ENCODE measurements around the gene MTRF1L.
"Not testable (repeated sequence)": the region's sequence is repeated elsewhere in the genome, so short reads cannot be mapped to it uniquely, and the experiment has no call there.

- not testable (repeated sequence) for TF ChIP-seq CTCF (conservative IDR thresholded peaks at IDR 0.05 in 1 of 2, IDR thresholded peaks at IDR 0.05 in 1 of 2; ENCODE audit: extremely low read depth in 1 of 2, insufficient read depth in 1 of 2, low read depth in 1 of 2, low read length in 2 of 2); EZH2 (IDR thresholded peaks at IDR 0.05; ENCODE audit: borderline replicate concordance, low read length)
Measured at GRCh38 chr6:152966168-152966894, 36.2 kb downstream of the MTRF1L start.
